Coronary artery (tissue), 2 donors: Measurements from ENCODE around the gene GRID1.

ENCODE experiments used
- DNase-seq: peaks from one replicate; pipeline ENCODE4 v3.0.0-alpha.2; 2017; ENCODE audit warnings: low spot score
- H3K27ac ChIP-seq, 2 donors: fragments of 200-600 bp; sonication (generic); one replicate each; pipeline ENCODE4 v1.5.1; 2016 to 2019
- H3K4me3 ChIP-seq: fragments of 200-600 bp; sonication (generic); 2 replicates; pipeline ENCODE4 v1.5.1; 2016; ENCODE audit warnings: mild to moderate bottlenecking, moderate library complexity
- TF ChIP-seq, protein P1 (sequence below): fragments of 200-600 bp; sonication (generic); IDR thresholded peaks from one replicate; pipeline ENCODE4 v1.5.1; 2019; ENCODE audit warnings: antibody characterized with exemption

The GRID1 gene

GRCh38 chr10:85608706-85609105 lies 757.9 kb downstream of the GRID1 start:
- DNase-seq, result peak; percentile 56

DNA sequence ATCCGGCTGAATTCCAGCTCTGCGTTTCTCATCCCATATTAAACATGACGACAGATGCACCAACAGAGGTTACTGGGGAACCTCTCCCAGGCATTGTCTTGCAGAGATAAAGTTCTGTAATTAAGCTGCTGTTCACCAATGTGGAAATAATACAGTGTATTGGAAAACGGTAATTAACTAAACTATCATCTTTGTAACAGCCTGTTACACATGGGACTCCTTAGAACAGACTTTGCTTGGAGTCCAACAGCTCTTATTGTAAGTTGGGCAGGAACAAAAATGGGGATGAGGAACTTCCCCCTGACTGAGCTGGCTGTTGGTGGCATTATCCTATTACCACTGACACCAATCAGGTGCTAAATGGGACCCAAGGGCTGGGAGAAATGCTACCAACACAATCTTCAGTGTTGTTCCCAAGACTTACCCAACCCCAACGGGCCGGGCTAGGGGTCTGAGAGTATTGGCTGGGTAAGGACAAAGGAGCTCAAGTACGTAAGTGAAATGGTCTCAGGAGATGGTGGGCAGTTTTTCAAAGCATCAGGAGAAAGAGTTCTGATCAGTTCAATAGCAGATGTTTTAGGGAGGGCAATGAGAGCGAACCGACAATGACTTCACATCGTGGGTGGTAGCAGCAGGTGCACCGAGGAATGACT lies 759.4 kb downstream of the GRID1 start:
- peak; percentile 38 for DNase-seq
- no peak overlapping the region for H3K27ac ChIP-seq
- H3K4me3 ChIP-seq, result no peak overlapping the region
- TF ChIP-seq, protein P1, sequence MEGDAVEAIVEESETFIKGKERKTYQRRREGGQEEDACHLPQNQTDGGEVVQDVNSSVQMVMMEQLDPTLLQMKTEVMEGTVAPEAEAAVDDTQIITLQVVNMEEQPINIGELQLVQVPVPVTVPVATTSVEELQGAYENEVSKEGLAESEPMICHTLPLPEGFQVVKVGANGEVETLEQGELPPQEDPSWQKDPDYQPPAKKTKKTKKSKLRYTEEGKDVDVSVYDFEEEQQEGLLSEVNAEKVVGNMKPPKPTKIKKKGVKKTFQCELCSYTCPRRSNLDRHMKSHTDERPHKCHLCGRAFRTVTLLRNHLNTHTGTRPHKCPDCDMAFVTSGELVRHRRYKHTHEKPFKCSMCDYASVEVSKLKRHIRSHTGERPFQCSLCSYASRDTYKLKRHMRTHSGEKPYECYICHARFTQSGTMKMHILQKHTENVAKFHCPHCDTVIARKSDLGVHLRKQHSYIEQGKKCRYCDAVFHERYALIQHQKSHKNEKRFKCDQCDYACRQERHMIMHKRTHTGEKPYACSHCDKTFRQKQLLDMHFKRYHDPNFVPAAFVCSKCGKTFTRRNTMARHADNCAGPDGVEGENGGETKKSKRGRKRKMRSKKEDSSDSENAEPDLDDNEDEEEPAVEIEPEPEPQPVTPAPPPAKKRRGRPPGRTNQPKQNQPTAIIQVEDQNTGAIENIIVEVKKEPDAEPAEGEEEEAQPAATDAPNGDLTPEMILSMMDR, result no peak

More at GRCh38 chr10:85608706-85609105, 757.9 kb downstream of the GRID1 start:
- H3K4me3 ChIP-seq, result no peak overlapping the region
- no peak overlapping the region for H3K27ac ChIP-seq
- TF ChIP-seq, protein P1, result no peak

DNA sequence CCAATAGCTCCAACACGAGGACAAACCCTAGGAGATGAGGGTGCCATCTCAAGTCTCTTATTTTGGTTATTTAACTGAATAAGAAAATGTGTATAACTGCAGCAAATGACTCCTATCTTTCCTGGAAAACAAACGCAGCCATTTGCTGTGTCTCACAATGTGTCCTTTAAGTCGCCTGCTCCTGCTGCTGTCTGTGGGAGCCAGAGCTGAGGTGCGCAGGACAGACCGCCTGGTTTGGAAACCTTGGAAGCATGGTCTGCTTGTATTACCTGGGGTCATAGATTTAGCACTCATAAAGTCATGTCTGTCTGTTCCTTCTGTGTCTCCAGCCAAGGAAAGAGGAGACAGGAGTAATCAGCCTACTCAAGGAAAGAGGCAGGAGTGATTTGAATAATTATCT lies 760.2 kb downstream of the GRID1 start:
- DNase-seq, result peak; percentile 22
- H3K4me3 ChIP-seq, result no peak overlapping the region
- TF ChIP-seq, protein P1, result no peak
- H3K27ac ChIP-seq, result no peak overlapping the region

- TF ChIP-seq, protein P1, result no peak
- DNase-seq, result peak; percentile 12
These were observed 761.7 kb downstream of the GRID1 start for GRCh38 chr10:85604884-85605283.

DNA sequence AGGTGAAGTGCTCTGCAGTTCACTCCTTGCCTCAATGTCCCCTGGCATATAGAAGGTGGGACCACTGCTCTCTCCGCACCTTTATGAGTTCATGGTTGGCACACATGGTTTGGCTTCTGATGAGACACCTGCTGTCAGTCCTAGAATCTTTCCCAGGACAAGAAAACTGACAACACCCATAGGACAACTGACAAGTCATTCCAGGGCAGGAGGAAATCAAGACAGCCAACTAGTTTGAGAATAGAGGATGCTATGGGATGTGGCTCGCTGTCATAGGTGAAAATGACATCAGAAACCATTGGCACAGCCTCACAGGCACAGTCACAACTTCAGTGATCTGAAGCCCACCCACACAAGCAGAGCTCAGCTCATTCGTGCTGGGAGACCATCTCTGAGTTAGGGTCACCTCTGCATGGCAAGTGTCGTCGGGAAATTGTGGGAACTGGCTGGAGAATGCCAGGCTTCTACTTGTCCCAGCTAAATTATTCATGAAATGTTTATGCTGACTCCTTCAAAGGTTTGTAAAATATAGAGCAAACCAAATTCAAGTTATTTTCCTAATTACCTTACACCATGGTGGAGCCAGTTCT lies 762.4 kb downstream of the GRID1 start:
- no peak overlapping the region for H3K4me3 ChIP-seq
- DNase-seq, result peak; percentile 59
- H3K27ac ChIP-seq, result no peak overlapping the region
- TF ChIP-seq, protein P1, result no peak

More at GRCh38 chr10:85604884-85605283, 761.7 kb downstream of the GRID1 start:
- no peak overlapping the region for H3K4me3 ChIP-seq
- H3K27ac ChIP-seq, result no peak overlapping the region

- H3K27ac ChIP-seq, result no peak overlapping the region
- TF ChIP-seq, protein P1, result no peak
- DNase-seq, result no peak
- H3K4me3 ChIP-seq, result no peak overlapping the region
These were observed 763.2 kb downstream of the GRID1 start for GRCh38 chr10:85603151-85603940.
